Fibroblast of the aortic adventitia (primary cell): Measurements from ENCODE around the gene SLC24A3. TPM values are rescaled to one million over a fixed set of nuclear protein-coding genes. Genes with fewer than 3 reads are reported as not detected.

Source experiments
- DNase-seq: peaks from one replicate; pipeline ENCODE4 v3.0.0-alpha.2; 2010; ENCODE audit warnings: low read depth
- H3K4me3 ChIP-seq: 2 replicates; pipeline ENCODE4 v1.5.1; 2011; ENCODE audit warnings: low read depth, mild to moderate bottlenecking, control low read depth, low read length, moderate library complexity
- total RNA-seq: library from RNA; depleted of rRNA; stranded (reverse); fragments of >200 nt; gene quantifications from 2 replicates; pipeline ENCODE4 v1.2.3, GENCODE V29; 2012; ENCODE audit warnings: low replicate concordance
- TF ChIP-seq, protein P1 (sequence below): IDR thresholded peaks from 2 replicates; pipeline ENCODE4 v1.5.1; 2011; ENCODE audit warnings: mild to moderate bottlenecking, low read length, control low read depth, inconsistent platforms; ENCODE audit not compliant: insufficient read depth

Gene SLC24A3
- total RNA-seq, 1 donor, result not detected

DNA sequence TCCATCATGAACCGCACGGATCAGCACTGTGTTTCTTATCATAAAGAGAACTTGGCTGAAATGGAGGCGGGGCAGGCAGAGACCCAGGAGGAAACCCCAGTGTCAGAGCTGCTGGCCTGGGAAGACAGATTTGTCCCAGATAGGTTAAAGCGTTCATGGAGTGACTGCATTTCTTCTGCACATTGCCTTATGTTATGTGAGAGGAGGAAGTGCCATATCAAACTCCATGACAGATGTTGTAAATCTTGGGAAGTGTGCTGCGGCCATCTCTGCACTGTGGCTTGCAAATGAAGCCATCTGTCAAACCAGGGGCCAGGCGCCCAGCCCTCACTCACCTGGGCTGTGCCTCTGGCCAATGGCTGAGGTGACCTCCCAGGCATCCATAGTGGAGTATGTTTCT, 163.0 kb downstream of the SLC24A3 start:
- H3K4me3 ChIP-seq, result no peak overlapping the region
- DNase-seq, result no peak
- TF ChIP-seq, protein P1, sequence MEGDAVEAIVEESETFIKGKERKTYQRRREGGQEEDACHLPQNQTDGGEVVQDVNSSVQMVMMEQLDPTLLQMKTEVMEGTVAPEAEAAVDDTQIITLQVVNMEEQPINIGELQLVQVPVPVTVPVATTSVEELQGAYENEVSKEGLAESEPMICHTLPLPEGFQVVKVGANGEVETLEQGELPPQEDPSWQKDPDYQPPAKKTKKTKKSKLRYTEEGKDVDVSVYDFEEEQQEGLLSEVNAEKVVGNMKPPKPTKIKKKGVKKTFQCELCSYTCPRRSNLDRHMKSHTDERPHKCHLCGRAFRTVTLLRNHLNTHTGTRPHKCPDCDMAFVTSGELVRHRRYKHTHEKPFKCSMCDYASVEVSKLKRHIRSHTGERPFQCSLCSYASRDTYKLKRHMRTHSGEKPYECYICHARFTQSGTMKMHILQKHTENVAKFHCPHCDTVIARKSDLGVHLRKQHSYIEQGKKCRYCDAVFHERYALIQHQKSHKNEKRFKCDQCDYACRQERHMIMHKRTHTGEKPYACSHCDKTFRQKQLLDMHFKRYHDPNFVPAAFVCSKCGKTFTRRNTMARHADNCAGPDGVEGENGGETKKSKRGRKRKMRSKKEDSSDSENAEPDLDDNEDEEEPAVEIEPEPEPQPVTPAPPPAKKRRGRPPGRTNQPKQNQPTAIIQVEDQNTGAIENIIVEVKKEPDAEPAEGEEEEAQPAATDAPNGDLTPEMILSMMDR, result no peak

DNA sequence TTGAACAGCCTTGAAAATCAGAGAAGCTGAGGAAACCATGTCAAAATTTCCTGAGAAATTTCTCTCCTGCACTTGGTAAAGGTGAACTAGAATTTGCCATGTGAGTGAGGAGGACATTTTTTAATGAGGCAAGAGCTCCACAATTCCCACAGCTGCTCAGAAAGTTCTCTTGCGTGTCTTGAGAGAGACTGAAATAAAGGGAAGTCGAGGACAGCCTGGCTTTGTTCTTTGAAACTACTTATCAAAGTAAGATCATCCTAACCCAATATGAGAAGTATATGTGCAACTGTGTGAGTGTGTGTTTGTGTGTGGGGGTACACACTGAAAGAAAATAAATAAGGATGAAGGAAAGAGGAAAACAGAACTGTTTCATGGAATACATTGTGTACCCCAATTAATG, 163.4 kb downstream of the SLC24A3 start:
- no peak overlapping the region for H3K4me3 ChIP-seq
- no peak for DNase-seq
- TF ChIP-seq, protein P1, result no peak

DNA sequence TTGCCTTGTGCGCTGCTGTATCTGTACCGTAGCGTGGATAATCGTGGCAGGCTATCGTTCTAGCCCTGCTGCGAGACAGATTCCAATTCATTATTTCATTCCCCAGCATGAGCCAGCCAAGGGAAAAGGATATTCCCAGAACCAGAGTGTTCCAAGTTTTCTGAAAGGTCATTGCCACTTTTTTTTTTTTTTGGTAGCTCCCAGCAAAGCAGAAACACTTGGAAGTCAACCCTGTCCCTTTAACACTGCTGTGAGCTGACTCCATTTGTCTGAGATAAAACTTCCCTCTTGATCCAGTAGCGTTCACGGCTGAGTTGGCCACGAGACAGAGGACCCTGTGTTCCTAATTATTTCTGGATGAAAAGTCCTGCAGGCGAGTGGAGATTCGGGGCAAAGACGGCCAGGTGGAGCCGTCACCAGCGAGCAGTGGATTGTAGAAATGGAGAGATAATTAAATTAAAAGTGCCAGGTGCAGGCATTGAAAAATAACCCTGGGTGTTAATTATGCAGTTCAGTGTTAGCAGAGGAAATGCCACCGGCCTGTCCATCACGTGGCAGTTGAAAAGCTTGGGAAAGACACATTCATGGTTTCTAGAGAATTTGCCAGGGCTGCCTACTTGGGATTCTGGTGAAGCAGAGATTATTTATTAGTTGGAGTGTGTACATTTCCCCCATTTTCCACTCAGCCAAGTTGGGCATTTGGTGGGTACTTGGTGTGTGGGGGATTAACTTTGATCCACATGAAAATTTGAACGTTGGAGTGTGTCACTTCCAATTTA, 164.2 kb downstream of the SLC24A3 start:
- TF ChIP-seq, protein P1, result no peak
- no peak overlapping the region for H3K4me3 ChIP-seq
- no peak for DNase-seq

DNA sequence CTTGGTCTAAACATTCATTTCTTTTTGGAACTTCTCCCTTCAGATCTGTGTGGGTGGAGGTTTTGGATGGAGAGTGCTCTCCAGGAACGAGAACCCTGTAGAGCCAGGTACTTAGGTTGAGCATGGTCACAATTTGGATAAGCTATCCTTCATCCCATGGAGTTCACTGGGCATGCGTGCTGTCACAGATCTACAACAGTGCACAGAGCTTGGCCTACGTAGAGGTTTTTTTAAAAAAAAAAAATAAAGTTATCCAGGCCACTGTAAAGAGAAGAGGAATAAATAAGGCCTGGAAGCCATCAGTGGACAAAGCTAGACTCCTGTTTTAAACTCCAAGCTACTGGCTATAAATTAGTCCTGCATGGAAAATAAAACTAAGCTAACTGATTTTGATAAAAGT, 165.6 kb downstream of the SLC24A3 start:
- DNase-seq, result no peak
- TF ChIP-seq, protein P1, result no peak
- H3K4me3 ChIP-seq, result no peak overlapping the region

DNA sequence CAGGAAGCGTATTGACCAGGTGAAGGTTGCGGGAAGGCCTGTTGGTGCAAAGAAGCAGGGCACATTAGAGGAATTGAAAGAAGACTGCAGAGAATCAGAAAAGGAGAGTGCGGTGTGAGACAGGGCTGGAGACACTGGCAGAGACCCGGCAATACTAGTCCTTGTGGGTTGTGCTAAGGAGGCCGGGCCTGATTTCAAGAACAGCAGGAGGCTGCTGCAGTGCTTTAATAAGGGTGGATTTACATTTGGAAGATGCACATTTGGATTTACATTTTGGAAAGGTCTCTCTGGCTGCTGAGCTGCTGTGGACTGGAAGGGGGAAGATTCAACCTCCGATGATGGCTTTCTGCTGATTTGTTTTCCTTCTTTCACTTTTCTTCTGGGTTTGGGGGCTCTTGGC, 167.8 kb downstream of the SLC24A3 start:
- no peak overlapping the region for H3K4me3 ChIP-seq
- no peak for DNase-seq
- TF ChIP-seq, protein P1, result no peak

DNA sequence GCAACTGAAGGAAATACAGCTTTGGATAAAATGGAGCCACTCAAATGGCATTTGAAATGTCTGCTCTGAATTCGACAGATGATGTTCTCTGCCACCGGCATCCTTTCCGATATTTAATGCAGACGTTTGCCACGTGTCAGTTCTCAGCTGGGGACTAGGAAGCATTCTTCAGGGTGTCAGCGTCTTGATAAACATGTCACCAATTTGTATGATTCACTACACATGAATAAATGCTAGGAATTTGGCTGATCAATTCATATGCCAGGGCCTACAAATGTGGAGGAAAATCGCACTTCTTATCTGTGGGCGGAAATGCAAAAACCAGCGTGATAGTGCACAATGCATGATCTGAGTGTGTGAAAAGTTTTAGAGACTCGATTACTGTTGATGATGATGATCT, 169.5 kb downstream of the SLC24A3 start:
- TF ChIP-seq, protein P1, result no peak
- no peak overlapping the region for H3K4me3 ChIP-seq
- no peak for DNase-seq
